Type B pancreatic cell (in vitro differentiated cells): Measurements from ENCODE around the gene PCARE. TPM values are rescaled to one million over a fixed set of nuclear protein-coding genes. Genes with fewer than 3 reads are reported as not detected.
A peak's percentile ranks its signal among the peaks of the same experiment; 100 is the strongest.
"Not testable (repeated sequence)": the region's sequence is repeated elsewhere in the genome, so short reads cannot be mapped to it uniquely, and the experiment has no call there.

Experiments
- DNase-seq: peaks from one replicate; pipeline ENCODE4 v3.0.0; 2021; ENCODE audit warnings: mixed read lengths; ENCODE audit not compliant: unreplicated experiment; ENCODE audit errors: extremely low spot score
- H3K27ac Mint-ChIP-seq: 2 replicates; pipeline ENCODE4 v1.8.0; 2021; ENCODE audit warnings: mild to moderate bottlenecking, mixed read lengths
- H3K27me3 Mint-ChIP-seq: 2 replicates; pipeline ENCODE4 v1.8.0; 2021; ENCODE audit warnings: mixed read lengths
- H3K36me3 Mint-ChIP-seq: 2 replicates; pipeline ENCODE4 v1.8.0; 2021; ENCODE audit warnings: mixed read lengths
- H3K4me1 Mint-ChIP-seq: one replicate; pipeline ENCODE4 v1.8.0; 2021; ENCODE audit warnings: mixed read lengths; ENCODE audit not compliant: unreplicated experiment
- H3K4me3 Mint-ChIP-seq: 2 replicates; pipeline ENCODE4 v1.8.0; 2021; ENCODE audit warnings: mild to moderate bottlenecking, mixed read lengths
- H3K9me3 Mint-ChIP-seq: 2 replicates; pipeline ENCODE4 v1.8.0; 2021; ENCODE audit warnings: mixed read lengths
- CTCF ChIP-seq: fragments of 200-600 bp; sonication (generic); conservative IDR thresholded peaks from 2 replicates; pipeline ENCODE4 v1.5.0; 2021; ENCODE audit warnings: antibody characterized with exemption, mild to moderate bottlenecking
- total RNA-seq: library from RNA; stranded (reverse); gene quantifications from 2 replicates; pipeline ENCODE4 v1.2.1, GENCODE V29; 2021; ENCODE audit warnings: low replicate concordance

Gene PCARE
- total RNA-seq, 1 donor from 2014 or later: not detected

GRCh38 chr2:29112379-29112778 lies 38.1 kb upstream of the PCARE start:
- H3K4me3 Mint-ChIP-seq: no peak overlapping the region
- DNase-seq: no peak
- no peak overlapping the region for H3K27ac Mint-ChIP-seq
- H3K27me3 Mint-ChIP-seq: peaks cover 13% of the 10 kb centered on the region
- no peak for TF ChIP-seq CTCF
- no peaks in the 10 kb centered on the region for H3K9me3 Mint-ChIP-seq
- H3K36me3 Mint-ChIP-seq: no peaks in the 10 kb centered on the region
- H3K4me1 Mint-ChIP-seq: peaks cover 32% of the 10 kb centered on the region

GRCh38 chr2:29110916-29111535 lies 36.7 kb upstream of the PCARE start:
- TF ChIP-seq CTCF: no peak
- H3K9me3 Mint-ChIP-seq: no peaks in the 10 kb centered on the region
- no peak overlapping the region for H3K27ac Mint-ChIP-seq
- no peak for DNase-seq
- H3K4me1 Mint-ChIP-seq: peaks cover 22% of the 10 kb centered on the region
- H3K4me3 Mint-ChIP-seq: no peak overlapping the region
- H3K36me3 Mint-ChIP-seq: no peaks in the 10 kb centered on the region
- H3K27me3 Mint-ChIP-seq: peaks cover 8% of the 10 kb centered on the region

- Mint-ChIP-seq H3K27me3 (peaks cover 3% of the 10 kb centered on the region), H3K36me3 (no peaks in the 10 kb centered on the region), H3K4me1 (peaks cover 14% of the 10 kb centered on the region), H3K4me3 (no peak overlapping the region), H3K9me3 (no peaks in the 10 kb centered on the region), H3K27ac (peak overlapping the region; percentile 66)
- DNase-seq: no peak
- TF ChIP-seq CTCF: no peak
Measured at GRCh38 chr2:29109246-29109645, 34.9 kb upstream of the PCARE start.

- H3K4me1 Mint-ChIP-seq: peaks cover 7% of the 10 kb centered on the region
- H3K4me3 Mint-ChIP-seq: no peak overlapping the region
- no peak for TF ChIP-seq CTCF
- H3K27me3 Mint-ChIP-seq: no peaks in the 10 kb centered on the region
- no peak overlapping the region for H3K27ac Mint-ChIP-seq
- H3K9me3 Mint-ChIP-seq: no peaks in the 10 kb centered on the region
- DNase-seq: no peak
- H3K36me3 Mint-ChIP-seq: no peaks in the 10 kb centered on the region
Measured at GRCh38 chr2:29108225-29108624, 33.9 kb upstream of the PCARE start.

GRCh38 chr2:29107547-29107946 lies 33.2 kb upstream of the PCARE start:
- H3K36me3 Mint-ChIP-seq, H3K27me3 Mint-ChIP-seq, H3K4me1 Mint-ChIP-seq, H3K4me3 Mint-ChIP-seq, DNase-seq, H3K27ac Mint-ChIP-seq, H3K9me3 Mint-ChIP-seq: not testable (repeated sequence)

- TF ChIP-seq CTCF: no peak
- Mint-ChIP-seq H3K4me3 (no peak overlapping the region), H3K27me3 (no peaks in the 10 kb centered on the region), H3K27ac (no peak overlapping the region), H3K9me3 (no peaks in the 10 kb centered on the region), H3K36me3 (no peaks in the 10 kb centered on the region), H3K4me1 (peaks cover 7% of the 10 kb centered on the region)
- no peak for DNase-seq
Measured at GRCh38 chr2:29106980-29107388, 32.7 kb upstream of the PCARE start.
